Muscle of back (tissue), 13 donors: ENCODE measurements around the gene ZNF883. TPM values are rescaled to one million over a fixed set of nuclear protein-coding genes. Genes with fewer than 3 reads are reported as not detected.
A peak's percentile ranks its signal among the peaks of the same experiment; 100 is the strongest.
"Not testable (repeated sequence)": the region's sequence is repeated elsewhere in the genome, so short reads cannot be mapped to it uniquely, and the experiment has no call there.

Source experiments
- DNase-seq, 3 donors: peaks; one replicate each; pipeline versions ENCODE4 v3.0.0 to v3.0.0-alpha.2; 2013
- long read RNA-seq, 9 donors: transcript quantifications; one replicate each; lab custom pipeline, GENCODE V29; 2026
- polyA plus RNA-seq, 10 donors: library from polyadenylated mRNA; unstranded; fragments of 120-200 nt; gene quantifications; one replicate each; pipeline ENCODE4 v1.2.1, GENCODE V29; 2013; ENCODE audit not compliant: insufficient read length in 10 of 10

The ZNF883 gene
- 1 to 10 TPM; 3.2 to 5.2 (median 4.2) TPM for polyA plus RNA-seq
- long read RNA-seq, donor 1, partial matches to known transcripts = 0 of 2 reads
- long read RNA-seq, donor 1, other reads (novel, unspliced or antisense) = 0 of 2 reads
- long read RNA-seq, donor 2 = 0 reads
- long read RNA-seq, donor 3 = 0 reads
- long read RNA-seq, donor 4 = 0 reads
- long read RNA-seq, donor 5, partial matches to known transcripts = 0 of 4 reads
- long read RNA-seq, donor 5, other reads (novel, unspliced or antisense) = 0 of 4 reads
- long read RNA-seq, donor 6, partial matches to known transcripts = 0 of 2 reads
- long read RNA-seq, donor 6, other reads (novel, unspliced or antisense) = 0 of 2 reads
- long read RNA-seq, donor 7, partial matches to known transcripts = 0 of 1 reads
- long read RNA-seq, donor 7, other reads (novel, unspliced or antisense) = 0 of 1 reads
- long read RNA-seq, donor 8, partial matches to known transcripts = 0 of 1 reads
- long read RNA-seq, donor 8, other reads (novel, unspliced or antisense) = 0 of 1 reads
- long read RNA-seq, donor 9 = 0 reads

GRCh38 chr9:113011911-113012381, at the start of gene ZNF883:
Gene ZNF883, minus strand, starts transcription at chr9:113012192.
- peak; percentile 61 to 90 (median 81) for DNase-seq

- not testable (repeated sequence) for DNase-seq
Measured at GRCh38 chr9:113061072-113061850, 49.3 kb upstream of the ZNF883 start.

- DNase-seq = peak in 1 of 3 donors; percentile 21
Measured at GRCh38 chr9:113059581-113060284, 47.7 kb upstream of the ZNF883 start.

DNA sequence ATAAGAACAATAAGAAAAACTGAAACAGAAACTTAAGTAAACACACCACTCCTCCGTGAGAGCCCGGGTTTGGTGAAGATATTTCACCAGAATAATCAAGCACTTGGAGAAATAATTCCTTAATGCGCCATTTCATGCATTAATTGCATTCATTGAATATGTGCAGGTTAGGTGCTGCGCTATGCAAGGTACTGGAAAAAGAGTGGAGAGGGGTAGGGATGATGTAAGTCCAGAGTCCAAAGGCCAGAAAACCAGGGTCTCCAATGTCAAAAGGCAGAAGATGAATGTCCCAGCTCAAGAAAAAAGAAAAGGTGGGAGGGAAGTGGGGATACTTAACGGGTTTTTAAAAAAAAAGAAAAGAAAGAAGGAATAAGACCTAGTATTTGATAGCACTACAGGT, 45.2 kb upstream of the ZNF883 start:
- DNase-seq = no peak

- peak; percentile 95 to 98 (median 97) for DNase-seq
Measured at GRCh38 chr9:113056191-113057106, 44.5 kb upstream of the ZNF883 start, which contains the start of gene ZFP37. Gene ZFP37, minus strand, starts transcription at chr9:113056724. Its CDS starts 36 bp downstream, at chr9:113056688.

GRCh38 chr9:113042884-113043657, 31.1 kb upstream of the ZNF883 start:
- no peak for DNase-seq

DNA sequence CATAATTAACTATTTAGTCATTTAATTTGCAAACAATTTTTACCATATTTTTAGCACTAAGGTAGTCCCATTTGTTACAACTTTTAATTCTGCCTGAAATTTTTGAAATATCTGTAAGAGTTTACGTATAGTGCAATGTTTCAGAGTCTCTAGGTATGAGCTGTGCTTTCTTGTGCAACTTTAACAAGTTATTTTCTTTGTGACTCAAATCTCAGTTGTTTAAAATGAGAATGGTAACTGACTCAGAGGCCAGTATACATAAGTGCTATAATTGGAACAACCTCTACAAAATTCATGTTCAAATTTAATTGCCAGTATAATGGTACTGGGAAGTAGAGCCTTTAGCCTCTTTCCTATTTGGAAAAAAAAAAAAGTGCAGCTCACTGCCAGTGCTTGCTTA, 14.2 kb upstream of the ZNF883 start:
- DNase-seq = no peak

GRCh38 chr9:113018247-113018646, 6.3 kb upstream of the ZNF883 start:
- no peak for DNase-seq

DNA sequence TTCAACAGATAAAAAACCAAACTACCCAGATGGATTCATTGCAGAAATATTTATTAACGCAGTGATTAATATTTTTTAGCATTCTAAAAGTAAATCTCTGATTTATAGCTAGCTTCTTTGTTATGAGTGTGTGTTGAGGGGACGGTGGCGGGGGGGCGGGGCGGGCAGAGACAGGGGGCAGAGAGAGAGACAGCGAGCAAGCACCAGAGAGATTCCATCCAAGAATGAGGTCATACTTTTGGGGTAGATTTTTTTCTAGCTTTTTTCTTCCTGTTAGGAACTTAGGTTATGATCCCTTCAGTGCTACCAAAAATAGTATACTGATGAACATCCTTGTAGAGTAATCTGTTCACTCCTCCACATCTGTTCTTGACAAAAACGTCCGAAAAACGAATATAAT, 500 bp upstream of the ZNF883 start:
- DNase-seq = no peak

GRCh38 chr9:113005777-113006176, 6.2 kb downstream of the ZNF883 start:
- DNase-seq = no peak

- no peak for DNase-seq
Measured at GRCh38 chr9:112997236-112997941, 14.6 kb downstream of the ZNF883 start.

- DNase-seq = peak in 2 of 3 donors; percentile 1 to 4
Measured at GRCh38 chr9:112971415-112971814, 40.6 kb downstream of the ZNF883 start.

GRCh38 chr9:112970939-112971338, 41.1 kb downstream of the ZNF883 start:
- DNase-seq = peak in 1 of 3 donors; percentile 8

DNA sequence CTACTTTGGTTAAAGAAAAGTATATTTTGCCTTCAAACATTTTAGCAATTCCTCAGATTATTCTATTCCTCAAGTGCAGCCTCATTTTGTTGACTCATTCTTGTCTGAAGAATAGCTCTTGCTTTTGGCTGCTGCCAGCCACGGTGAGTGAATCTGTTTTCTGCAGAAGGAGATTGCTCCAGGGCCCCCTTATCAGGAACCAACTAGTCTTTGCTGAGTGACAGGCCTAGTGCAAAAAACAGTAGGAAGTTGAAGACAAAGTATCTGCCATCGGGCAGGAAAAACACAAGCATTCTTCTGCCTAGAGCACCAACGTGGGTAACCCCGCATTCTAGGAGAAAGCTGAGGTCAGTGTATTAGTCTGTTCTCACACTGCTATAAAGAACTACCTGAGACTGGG, 42.3 kb downstream of the ZNF883 start:
- no peak for DNase-seq

GRCh38 chr9:112955550-112955949, 56.4 kb downstream of the ZNF883 start:
- no peak for DNase-seq

- DNase-seq = no peak
Measured at GRCh38 chr9:112945620-112946208, 66.3 kb downstream of the ZNF883 start.

- DNase-seq = no peak
Measured at GRCh38 chr9:112939418-112939817, 72.6 kb downstream of the ZNF883 start.

DNA sequence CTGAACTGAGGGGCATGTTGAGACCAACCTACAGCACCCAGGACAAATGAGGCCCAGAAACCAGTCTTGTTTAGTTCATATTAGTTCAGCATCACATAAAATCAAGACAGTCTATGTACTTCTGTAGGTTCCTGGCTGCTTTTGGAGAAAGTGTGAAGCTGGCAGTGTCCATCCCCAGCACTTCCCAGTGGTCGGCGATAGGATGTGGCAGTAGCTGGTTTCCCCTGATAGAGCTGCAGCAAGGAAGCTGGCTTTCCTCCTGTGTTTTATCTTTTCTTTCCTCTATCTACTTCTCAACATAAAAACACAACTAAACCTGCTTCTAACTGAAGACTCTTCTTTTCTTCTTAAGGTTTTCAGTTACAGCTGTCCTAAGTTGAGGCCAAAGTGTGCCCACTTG, 78.3 kb downstream of the ZNF883 start:
- DNase-seq = no peak
